Smooth muscle cell (in vitro differentiated cells): ENCODE measurements around the gene ELMO3. TPM values are rescaled to one million over a fixed set of nuclear protein-coding genes. Genes with fewer than 3 reads are reported as not detected.

Experiments used
- DNase-seq: peaks from one replicate; lab custom pipeline; 2025; ENCODE audit not compliant: unreplicated experiment; lab: John Stamatoyannopoulos, UW
- H2AFZ ChIP-seq: fragments of 200-600 bp; sonication (generic); 2 replicates; pipeline ENCODE4 v1.6.0; 2016; ENCODE audit warnings: antibody characterized with exemption, low read depth, mild to moderate bottlenecking
- H3F3A ChIP-seq: fragments of 200-600 bp; sonication (generic); 2 replicates; pipeline ENCODE4 v1.6.0; 2017; ENCODE audit warnings: antibody characterized with exemption, low read depth
- H3K27ac ChIP-seq: fragments of 200-600 bp; sonication (generic); 2 replicates; pipeline ENCODE4 v1.5.1; 2016; ENCODE audit warnings: low read depth, mild to moderate bottlenecking
- H3K27me3 ChIP-seq: fragments of 200-600 bp; sonication (generic); 2 replicates; pipeline ENCODE4 v1.6.1; 2016; ENCODE audit warnings: low read depth, mild to moderate bottlenecking
- H3K36me3 ChIP-seq: fragments of 200-600 bp; sonication (generic); 2 replicates; pipeline ENCODE4 v1.5.1; 2016; ENCODE audit warnings: low read depth
- H3K4me1 ChIP-seq: fragments of 200-600 bp; sonication (generic); 2 replicates; pipeline ENCODE4 v1.5.1; 2016; ENCODE audit warnings: low read depth
- H3K4me2 ChIP-seq: fragments of 200-600 bp; sonication (generic); 2 replicates; pipeline ENCODE4 v1.6.0; 2016; ENCODE audit warnings: mild to moderate bottlenecking
- H3K4me3 ChIP-seq: fragments of 200-600 bp; sonication (generic); 2 replicates; pipeline ENCODE4 v1.5.1; 2016; ENCODE audit warnings: mild to moderate bottlenecking
- H3K79me2 ChIP-seq: fragments of 200-600 bp; sonication (generic); 2 replicates; pipeline ENCODE4 v1.6.0; 2016; ENCODE audit warnings: low read depth, mild to moderate bottlenecking
- H3K9ac ChIP-seq: fragments of 200-600 bp; sonication (generic); 2 replicates; pipeline ENCODE4 v1.6.0; 2016; ENCODE audit warnings: low read depth
- H3K9me3 ChIP-seq: fragments of 200-600 bp; sonication (generic); replicated peaks from 2 replicates; pipeline ENCODE4 v1.5.1; 2016; ENCODE audit warnings: low read depth
- H4K20me1 ChIP-seq: fragments of 200-600 bp; sonication (generic); 2 replicates; pipeline ENCODE4 v1.6.0; 2016; ENCODE audit warnings: low read depth
- WGBS: methylation state at CpG from one replicate; pipeline ENCODE4 v1.1.7; 2016; ENCODE audit warnings: low lambda C conversion rate; 5-methylcytosine and 5-hydroxymethylcytosine counted together
- polyA plus RNA-seq: library from polyadenylated mRNA; unstranded; fragments of >200 nt; fragmentation: Nextera tagmentation; extraction: Ambion mirVana; gene quantifications from 2 replicates; pipeline ENCODE4 v1.2.1, GENCODE V29; 2016
- total RNA-seq: library from RNA; depleted of rRNA; stranded (reverse); fragments of >200 nt; gene quantifications from 2 replicates; pipeline ENCODE4 v1.2.3, GENCODE V29; 2014
- TF ChIP-seq, protein P1 (sequence below): fragments of 200-600 bp; sonication (generic); IDR thresholded peaks from 2 replicates; pipeline ENCODE4 v1.5.1; 2017; ENCODE audit warnings: borderline replicate concordance, mild to moderate bottlenecking, antibody characterized with exemption; ENCODE audit not compliant: insufficient read depth, poor library complexity, severe bottlenecking

The ELMO3 gene
- total and polyA plus RNA-seq, 2 experiments from 2014 or later: 2.2 to 6.7 TPM

DNA sequence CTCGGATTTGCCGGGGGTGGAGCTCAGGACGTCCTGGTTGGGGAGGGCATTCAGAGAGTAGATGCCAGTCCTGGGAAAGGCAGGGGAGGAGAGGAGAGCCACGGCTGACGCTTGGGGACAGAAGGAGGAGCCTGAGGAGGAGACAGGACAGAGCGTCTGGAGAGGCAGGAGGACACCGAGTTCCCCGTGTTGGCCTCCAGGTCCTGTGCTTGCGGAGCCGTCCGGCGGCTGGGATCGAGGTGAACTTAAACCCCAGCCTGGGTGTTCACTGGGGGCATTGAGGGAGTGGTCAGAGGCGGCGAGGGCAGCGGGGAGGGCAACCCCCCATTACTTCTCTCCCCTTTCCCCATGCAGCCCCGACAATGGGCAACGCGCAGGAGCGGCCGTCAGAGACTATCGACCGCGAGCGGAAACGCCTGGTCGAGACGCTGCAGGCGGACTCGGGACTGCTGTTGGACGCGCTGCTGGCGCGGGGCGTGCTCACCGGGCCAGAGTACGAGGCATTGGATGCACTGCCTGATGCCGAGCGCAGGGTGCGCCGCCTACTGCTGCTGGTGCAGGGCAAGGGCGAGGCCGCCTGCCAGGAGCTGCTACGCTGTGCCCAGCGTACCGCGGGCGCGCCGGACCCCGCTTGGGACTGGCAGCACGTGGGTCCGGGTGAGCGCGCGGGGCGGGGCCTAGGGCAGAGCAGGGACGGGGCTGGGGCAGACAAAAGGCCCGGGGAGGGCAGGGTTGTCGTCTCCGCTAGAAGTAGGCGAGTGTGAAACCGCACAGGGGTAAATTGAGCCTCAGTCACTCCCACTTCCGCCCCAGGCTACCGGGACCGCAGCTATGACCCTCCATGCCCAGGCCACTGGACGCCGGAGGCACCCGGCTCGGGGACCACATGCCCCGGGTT is 24.9 kb upstream of the ELMO3 start:
- Histone ChIP-seq H3K27ac (peak overlapping the region; percentile 10), H3K4me1 (peaks cover 23% of the 10 kb centered on the region), H3K9me3 (no peaks in the 10 kb centered on the region), H3K9ac (no peak overlapping the region), H3K4me2 (peak overlapping the region; percentile 82), H3K36me3 (no peaks in the 10 kb centered on the region), H4K20me1 (peaks cover 27% of the 10 kb centered on the region), H3F3A (peaks cover 7% of the 10 kb centered on the region), H2AFZ (no peak overlapping the region), H3K79me2 (no peaks in the 10 kb centered on the region), H3K4me3 (peak overlapping the region; percentile 47), H3K27me3 (no peaks in the 10 kb centered on the region)
- DNase-seq: peak; percentile 67
- TF ChIP-seq, protein P1, sequence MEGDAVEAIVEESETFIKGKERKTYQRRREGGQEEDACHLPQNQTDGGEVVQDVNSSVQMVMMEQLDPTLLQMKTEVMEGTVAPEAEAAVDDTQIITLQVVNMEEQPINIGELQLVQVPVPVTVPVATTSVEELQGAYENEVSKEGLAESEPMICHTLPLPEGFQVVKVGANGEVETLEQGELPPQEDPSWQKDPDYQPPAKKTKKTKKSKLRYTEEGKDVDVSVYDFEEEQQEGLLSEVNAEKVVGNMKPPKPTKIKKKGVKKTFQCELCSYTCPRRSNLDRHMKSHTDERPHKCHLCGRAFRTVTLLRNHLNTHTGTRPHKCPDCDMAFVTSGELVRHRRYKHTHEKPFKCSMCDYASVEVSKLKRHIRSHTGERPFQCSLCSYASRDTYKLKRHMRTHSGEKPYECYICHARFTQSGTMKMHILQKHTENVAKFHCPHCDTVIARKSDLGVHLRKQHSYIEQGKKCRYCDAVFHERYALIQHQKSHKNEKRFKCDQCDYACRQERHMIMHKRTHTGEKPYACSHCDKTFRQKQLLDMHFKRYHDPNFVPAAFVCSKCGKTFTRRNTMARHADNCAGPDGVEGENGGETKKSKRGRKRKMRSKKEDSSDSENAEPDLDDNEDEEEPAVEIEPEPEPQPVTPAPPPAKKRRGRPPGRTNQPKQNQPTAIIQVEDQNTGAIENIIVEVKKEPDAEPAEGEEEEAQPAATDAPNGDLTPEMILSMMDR: no peak
- 4% methylated on average over 56 of the region's 71 CpGs for WGBS

- Histone ChIP-seq H3K27me3 (no peaks in the 10 kb centered on the region), H3K27ac (no peak overlapping the region), H3K4me3 (peak overlapping the region; percentile 47), H3K9ac (no peak overlapping the region), H2AFZ (no peak overlapping the region), H4K20me1 (peaks cover 33% of the 10 kb centered on the region), H3K9me3 (no peaks in the 10 kb centered on the region), H3K36me3 (no peaks in the 10 kb centered on the region), H3F3A (peaks cover 4% of the 10 kb centered on the region), H3K4me2 (peak overlapping the region; percentile 82), H3K4me1 (peaks cover 16% of the 10 kb centered on the region), H3K79me2 (no peaks in the 10 kb centered on the region)
- WGBS: 85% methylated on average over 31 of the region's 31 CpGs
- TF ChIP-seq, protein P1: no peak
- DNase-seq: no peak
Observed at GRCh38 chr16:67174706-67175231, 24.2 kb upstream of the ELMO3 start.

GRCh38 chr16:67176662-67177061 is 22.3 kb upstream of the ELMO3 start:
- Histone ChIP-seq H3K9ac (no peak overlapping the region), H3K9me3 (no peaks in the 10 kb centered on the region), H3K4me1 (peaks cover 5% of the 10 kb centered on the region), H3K27me3 (no peaks in the 10 kb centered on the region), H3K27ac (no peak overlapping the region), H3K36me3 (no peaks in the 10 kb centered on the region), H2AFZ (no peak overlapping the region), H4K20me1 (peaks cover 43% of the 10 kb centered on the region), H3F3A (no peaks in the 10 kb centered on the region), H3K4me3 (no peak overlapping the region), H3K4me2 (no peak overlapping the region), H3K79me2 (no peaks in the 10 kb centered on the region)
- no peak for DNase-seq
- TF ChIP-seq, protein P1: no peak
- 93% methylated on average over 12 of the region's 12 CpGs for WGBS
